ENCODE data around the gene GPC3.

Gene GPC3

GRCh38 chrX:133965321-133965720 lies 20.1 kb downstream of the GPC3 start:
- no peak for DNase-seq

- no peak for DNase-seq
Observed at GRCh38 chrX:133961046-133961445, 24.3 kb downstream of the GPC3 start.

- DNase-seq, result no peak
Observed at GRCh38 chrX:133959972-133960371, 25.4 kb downstream of the GPC3 start.

GRCh38 chrX:133958997-133959688 lies 26.3 kb downstream of the GPC3 start:
- DNase-seq, result no peak

- no peak for DNase-seq
Observed at GRCh38 chrX:133956570-133957340, 28.6 kb downstream of the GPC3 start.

- no peak for DNase-seq
Observed at GRCh38 chrX:133953785-133954355, 31.5 kb downstream of the GPC3 start.

- DNase-seq, result no peak
Observed at GRCh38 chrX:133953078-133953477, 32.3 kb downstream of the GPC3 start.

GRCh38 chrX:133951098-133951497 lies 34.3 kb downstream of the GPC3 start:
- DNase-seq, result no peak

GRCh38 chrX:133950214-133950613 lies 35.2 kb downstream of the GPC3 start:
- no peak for DNase-seq

GRCh38 chrX:133948895-133949294 lies 36.5 kb downstream of the GPC3 start:
- no peak for DNase-seq

GRCh38 chrX:133947996-133948395 lies 37.4 kb downstream of the GPC3 start:
- DNase-seq, result no peak

- DNase-seq, result no peak
Observed at GRCh38 chrX:133947022-133947421, 38.4 kb downstream of the GPC3 start.

- DNase-seq, result no peak
Observed at GRCh38 chrX:133943507-133943906, 41.9 kb downstream of the GPC3 start.

- DNase-seq, result no peak
Observed at GRCh38 chrX:133939655-133940302, 45.6 kb downstream of the GPC3 start.

- DNase-seq, result no peak
Observed at GRCh38 chrX:133938530-133938929, 46.9 kb downstream of the GPC3 start.

GRCh38 chrX:133937022-133937421 lies 48.4 kb downstream of the GPC3 start:
- DNase-seq, result no peak

GRCh38 chrX:133935076-133935475 lies 50.3 kb downstream of the GPC3 start:
- DNase-seq, result no peak

GRCh38 chrX:133933316-133933715 lies 52.1 kb downstream of the GPC3 start:
- no peak for DNase-seq

GRCh38 chrX:133929836-133930464 lies 55.4 kb downstream of the GPC3 start:
- no peak for DNase-seq

- no peak for DNase-seq
Observed at GRCh38 chrX:133928365-133928764, 57.0 kb downstream of the GPC3 start.

- DNase-seq, result no peak
Observed at GRCh38 chrX:133926809-133927208, 58.6 kb downstream of the GPC3 start.

GRCh38 chrX:133926099-133926498 lies 59.3 kb downstream of the GPC3 start:
- no peak for DNase-seq

GRCh38 chrX:133924548-133924947 lies 60.8 kb downstream of the GPC3 start:
- DNase-seq, result no peak
